Fibroblast of the aortic adventitia (primary cell): ENCODE results near the gene CCR6. TPM values are rescaled to one million over a fixed set of nuclear protein-coding genes. Genes with fewer than 3 reads are reported as not detected.

Experiments used
- DNase-seq: peaks from one replicate; pipeline ENCODE4 v3.0.0-alpha.2; 2010; ENCODE audit warnings: low read depth
- H3K4me3 ChIP-seq: 2 replicates; pipeline ENCODE4 v1.5.1; 2011; ENCODE audit warnings: low read depth, mild to moderate bottlenecking, control low read depth, low read length, moderate library complexity
- total RNA-seq: library from RNA; depleted of rRNA; stranded (reverse); fragments of >200 nt; gene quantifications from 2 replicates; pipeline ENCODE4 v1.2.3, GENCODE V29; 2012; ENCODE audit warnings: low replicate concordance
- TF ChIP-seq, protein P1 (sequence below): IDR thresholded peaks from 2 replicates; pipeline ENCODE4 v1.5.1; 2011; ENCODE audit warnings: mild to moderate bottlenecking, low read length, control low read depth, inconsistent platforms; ENCODE audit not compliant: insufficient read depth

CCR6 gene
- total RNA-seq, 1 donor: not detected

DNA sequence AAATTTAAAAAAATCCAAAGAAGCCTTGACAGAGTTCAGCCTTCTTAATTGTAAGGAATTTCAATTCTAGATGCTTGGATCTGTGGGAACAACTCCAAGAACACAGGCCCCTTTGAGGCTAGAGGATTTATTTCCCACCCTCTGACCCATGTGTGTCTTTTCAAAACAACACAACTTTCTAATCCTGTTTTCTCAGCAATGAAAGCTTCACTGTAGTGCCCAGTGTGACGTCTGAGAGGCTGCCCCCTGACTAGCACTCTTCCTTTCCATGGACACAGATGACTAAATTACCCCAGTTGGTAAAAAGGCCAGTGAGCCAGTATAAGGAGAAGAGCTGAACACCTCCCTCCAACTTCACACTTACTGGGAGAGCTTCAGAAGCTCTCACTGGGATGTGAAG lies 16.5 kb upstream of the CCR6 start:
- H3K4me3 ChIP-seq: no peak overlapping the region
- DNase-seq: no peak
- TF ChIP-seq, protein P1, sequence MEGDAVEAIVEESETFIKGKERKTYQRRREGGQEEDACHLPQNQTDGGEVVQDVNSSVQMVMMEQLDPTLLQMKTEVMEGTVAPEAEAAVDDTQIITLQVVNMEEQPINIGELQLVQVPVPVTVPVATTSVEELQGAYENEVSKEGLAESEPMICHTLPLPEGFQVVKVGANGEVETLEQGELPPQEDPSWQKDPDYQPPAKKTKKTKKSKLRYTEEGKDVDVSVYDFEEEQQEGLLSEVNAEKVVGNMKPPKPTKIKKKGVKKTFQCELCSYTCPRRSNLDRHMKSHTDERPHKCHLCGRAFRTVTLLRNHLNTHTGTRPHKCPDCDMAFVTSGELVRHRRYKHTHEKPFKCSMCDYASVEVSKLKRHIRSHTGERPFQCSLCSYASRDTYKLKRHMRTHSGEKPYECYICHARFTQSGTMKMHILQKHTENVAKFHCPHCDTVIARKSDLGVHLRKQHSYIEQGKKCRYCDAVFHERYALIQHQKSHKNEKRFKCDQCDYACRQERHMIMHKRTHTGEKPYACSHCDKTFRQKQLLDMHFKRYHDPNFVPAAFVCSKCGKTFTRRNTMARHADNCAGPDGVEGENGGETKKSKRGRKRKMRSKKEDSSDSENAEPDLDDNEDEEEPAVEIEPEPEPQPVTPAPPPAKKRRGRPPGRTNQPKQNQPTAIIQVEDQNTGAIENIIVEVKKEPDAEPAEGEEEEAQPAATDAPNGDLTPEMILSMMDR: no peak

DNA sequence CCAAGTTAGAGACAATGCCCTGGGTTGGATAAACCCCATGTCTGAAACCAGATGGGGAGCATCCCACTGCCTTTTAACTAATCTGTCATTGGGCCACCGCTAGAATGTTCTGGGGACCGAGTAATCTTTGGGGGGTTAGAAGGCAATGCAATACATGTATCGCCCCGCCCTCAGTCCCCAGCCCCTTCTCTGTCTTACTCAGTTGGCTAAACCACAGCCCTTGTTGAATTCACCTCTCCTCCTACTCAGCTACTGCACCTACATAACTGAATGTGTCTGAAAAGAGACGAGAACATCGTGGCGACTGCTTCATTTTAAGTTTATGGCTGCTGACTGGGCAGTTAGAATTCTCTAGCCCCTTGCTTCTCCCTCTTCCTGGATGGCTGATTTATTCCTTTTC lies 15.1 kb upstream of the CCR6 start:
- DNase-seq: no peak
- H3K4me3 ChIP-seq: no peak overlapping the region
- TF ChIP-seq, protein P1: no peak

DNA sequence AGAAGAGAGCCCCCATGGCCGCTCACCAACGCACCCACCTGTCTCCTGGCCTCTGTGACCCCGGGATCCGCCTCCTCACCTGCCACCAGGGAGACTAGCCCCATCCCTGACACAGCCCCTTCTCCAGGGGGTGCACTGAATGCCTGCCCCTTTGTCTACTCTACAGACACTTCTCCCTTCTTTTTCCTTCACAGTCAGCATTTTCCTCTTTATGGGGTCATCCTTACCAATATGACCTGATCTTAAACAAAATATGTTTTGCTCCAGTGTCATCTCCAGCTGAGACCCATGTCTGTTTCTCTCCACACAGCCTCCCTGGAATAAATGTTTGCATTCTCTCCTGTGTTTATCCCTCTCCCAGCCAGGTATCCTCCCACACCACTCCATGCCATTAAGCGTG lies 14.6 kb upstream of the CCR6 start:
- H3K4me3 ChIP-seq: no peak overlapping the region
- TF ChIP-seq, protein P1: no peak
- no peak for DNase-seq

DNA sequence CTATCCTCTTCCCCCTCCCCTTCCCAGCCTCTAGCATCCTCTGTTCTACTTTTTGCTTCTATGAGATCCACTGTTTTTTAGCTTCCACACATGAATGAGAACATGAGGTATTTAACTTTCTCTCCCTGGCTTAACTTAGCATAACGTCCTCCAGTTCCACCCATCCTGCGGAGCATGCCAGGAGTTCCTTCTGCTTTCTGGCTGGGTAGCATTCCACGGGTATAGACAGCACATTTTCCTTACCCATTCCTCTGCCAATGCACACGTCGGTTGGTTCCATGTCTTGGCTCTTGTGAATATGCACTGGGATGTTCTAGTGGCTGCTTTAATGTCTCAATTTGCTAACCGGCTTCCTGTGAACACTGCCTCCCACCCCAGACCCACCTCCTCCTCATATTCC lies 13.2 kb upstream of the CCR6 start:
- TF ChIP-seq, protein P1: no peak
- no peak for DNase-seq
- no peak overlapping the region for H3K4me3 ChIP-seq

DNA sequence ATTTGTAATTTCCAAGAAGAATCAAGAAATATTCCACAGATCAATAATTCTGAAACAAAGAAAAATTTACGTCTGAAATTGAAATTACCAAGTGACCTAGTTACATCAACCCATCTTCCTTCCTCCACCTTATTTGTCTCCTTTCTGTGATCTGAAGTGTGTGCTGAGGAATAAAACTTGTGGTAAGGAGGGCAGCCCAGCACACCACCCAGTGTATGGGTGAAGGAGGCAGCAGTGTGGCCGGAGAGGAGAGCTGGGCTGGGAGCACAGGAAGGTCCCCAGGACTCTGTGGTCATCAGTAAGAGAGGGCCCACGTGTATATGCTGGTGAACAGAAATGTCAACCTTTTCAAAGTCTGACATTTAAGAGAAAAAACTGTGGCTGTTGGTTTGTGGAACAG lies 11.3 kb upstream of the CCR6 start:
- no peak for DNase-seq

DNA sequence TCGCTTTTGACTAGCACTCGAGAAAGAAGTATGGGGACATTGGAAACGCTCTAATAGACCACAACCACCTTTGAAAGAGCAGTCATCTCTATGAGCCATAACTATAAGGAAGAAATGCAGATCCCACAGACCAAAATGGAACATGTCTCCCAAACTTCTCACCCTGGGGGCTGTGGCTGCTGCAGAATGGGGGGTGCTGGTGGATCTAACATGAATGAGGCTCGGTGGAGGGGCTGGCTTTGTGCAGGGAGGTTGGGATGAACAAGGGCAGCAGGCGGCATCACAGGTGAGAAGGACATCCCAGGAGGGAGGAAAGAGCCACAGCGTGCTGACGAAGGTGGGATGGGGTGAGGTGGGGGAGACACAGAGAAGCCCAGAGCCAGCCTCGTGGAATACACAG lies 10.5 kb upstream of the CCR6 start:
- TF ChIP-seq, protein P1: no peak
- no peak for DNase-seq
- no peak overlapping the region for H3K4me3 ChIP-seq

More for the DNA sequence above, 11.3 kb upstream of the CCR6 start:
- H3K4me3 ChIP-seq: no peak overlapping the region
- TF ChIP-seq, protein P1: no peak

DNA sequence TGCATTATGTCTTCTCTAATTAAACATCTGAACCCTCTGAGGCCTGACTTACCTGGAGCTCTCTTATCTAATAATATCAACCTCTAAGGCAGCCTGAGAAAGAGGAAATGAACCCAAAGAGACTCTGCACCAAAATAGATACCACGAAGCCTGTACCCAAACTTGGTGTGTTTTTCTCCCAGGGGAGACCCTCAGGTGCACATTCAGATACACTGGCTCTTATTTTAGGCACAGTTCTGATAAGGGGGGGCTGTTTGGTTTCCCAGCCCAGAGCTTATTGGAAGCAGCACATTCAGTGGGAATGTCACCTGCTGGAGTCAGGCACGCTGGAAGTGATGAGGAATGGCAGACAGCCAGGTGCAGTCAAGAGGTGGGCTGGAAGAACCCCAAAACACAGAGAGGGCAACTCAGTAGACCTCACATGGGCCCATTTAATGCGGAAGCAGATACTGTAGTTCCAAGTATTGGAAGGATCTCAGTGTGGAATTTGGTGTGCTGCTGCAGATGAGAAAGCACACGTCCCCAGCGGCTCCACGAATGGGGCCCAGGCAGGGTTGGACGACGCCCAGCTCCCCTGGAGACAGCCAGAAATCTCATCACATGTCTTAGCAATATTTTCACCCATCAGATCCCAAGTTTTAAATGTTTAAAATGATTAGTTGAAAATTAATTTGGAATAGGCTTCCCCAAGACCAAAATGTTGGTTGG lies 9.7 kb upstream of the CCR6 start:
- DNase-seq: no peak
- TF ChIP-seq, protein P1: no peak
- H3K4me3 ChIP-seq: no peak overlapping the region
